ENCODE results near the gene FAM3D.

Gene FAM3D

DNA sequence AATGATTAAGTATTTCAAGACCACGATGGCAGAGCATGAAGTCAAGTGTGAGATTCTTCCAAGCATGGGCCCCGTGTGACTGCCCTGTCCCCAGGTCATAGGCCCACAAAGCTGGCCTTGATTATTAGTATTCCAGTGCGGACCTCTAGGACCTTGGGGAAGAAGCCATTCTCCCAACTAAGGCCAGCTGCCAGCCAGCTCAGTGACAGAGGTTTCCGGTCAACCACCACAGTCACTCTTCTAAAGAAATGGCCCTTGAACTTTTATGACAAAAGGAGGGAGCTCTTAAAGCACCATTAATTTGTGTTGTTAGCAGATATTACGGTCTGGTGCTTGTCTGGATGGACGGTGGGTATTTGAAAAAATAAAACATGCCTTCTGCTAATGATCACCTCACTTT is 28.0 kb downstream of the FAM3D start:
- no peaks in the 10 kb centered on the region for H3K9me3 ChIP-seq (ENCODE audit: control insufficient read depth, insufficient read depth, low read length)
- WGBS (ENCODE audit: insufficient coverage, insufficient read length), result no CpG with 5 or more reads among the region's 6 CpGs
- no peak for DNase-seq (ENCODE audit: low read depth, low spot score)
- H3K27me3 ChIP-seq (ENCODE audit: control insufficient read depth, insufficient read depth, low read length), result peaks cover 24% of the 10 kb centered on the region
- H3K4me1 ChIP-seq (ENCODE audit: control insufficient read depth, insufficient read depth, low read length), result no peaks in the 10 kb centered on the region
- no peak overlapping the region for H3K27ac ChIP-seq (ENCODE audit: low read length)
- H3K36me3 ChIP-seq (ENCODE audit: control insufficient read depth, insufficient read depth, low read length), result no peaks in the 10 kb centered on the region
- no peak overlapping the region for H3K4me3 ChIP-seq (ENCODE audit: low read length)

DNA sequence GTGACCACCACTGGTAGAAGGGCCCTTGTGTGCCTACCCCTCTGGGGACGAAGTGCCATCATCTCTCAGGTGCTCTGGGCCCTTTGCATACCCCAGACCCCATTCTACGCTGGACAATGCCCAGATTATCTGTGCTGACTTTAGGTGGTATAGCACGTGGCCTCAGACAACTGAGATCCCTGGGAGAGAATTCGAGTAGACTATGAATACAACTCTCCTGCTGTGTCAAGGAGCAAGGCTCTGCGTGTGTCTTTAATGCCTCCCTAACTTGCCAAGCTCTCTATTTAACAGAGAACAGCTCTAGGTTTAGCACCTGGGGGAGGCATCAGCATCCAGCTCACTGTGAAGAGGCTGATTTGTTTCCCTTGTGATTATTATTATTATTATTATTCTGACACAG is 29.1 kb downstream of the FAM3D start:
- WGBS (ENCODE audit: insufficient coverage, insufficient read length), result no CpG with 5 or more reads among the region's 5 CpGs
- H3K4me3 ChIP-seq (ENCODE audit: low read length), result no peak overlapping the region
- no peak overlapping the region for H3K27ac ChIP-seq (ENCODE audit: low read length)
- no peaks in the 10 kb centered on the region for H3K4me1 ChIP-seq (ENCODE audit: control insufficient read depth, insufficient read depth, low read length)
- H3K9me3 ChIP-seq (ENCODE audit: control insufficient read depth, insufficient read depth, low read length), result no peaks in the 10 kb centered on the region
- H3K27me3 ChIP-seq (ENCODE audit: control insufficient read depth, insufficient read depth, low read length), result peaks cover 24% of the 10 kb centered on the region
- DNase-seq (ENCODE audit: low read depth, low spot score), result no peak
- H3K36me3 ChIP-seq (ENCODE audit: control insufficient read depth, insufficient read depth, low read length), result no peaks in the 10 kb centered on the region

DNA sequence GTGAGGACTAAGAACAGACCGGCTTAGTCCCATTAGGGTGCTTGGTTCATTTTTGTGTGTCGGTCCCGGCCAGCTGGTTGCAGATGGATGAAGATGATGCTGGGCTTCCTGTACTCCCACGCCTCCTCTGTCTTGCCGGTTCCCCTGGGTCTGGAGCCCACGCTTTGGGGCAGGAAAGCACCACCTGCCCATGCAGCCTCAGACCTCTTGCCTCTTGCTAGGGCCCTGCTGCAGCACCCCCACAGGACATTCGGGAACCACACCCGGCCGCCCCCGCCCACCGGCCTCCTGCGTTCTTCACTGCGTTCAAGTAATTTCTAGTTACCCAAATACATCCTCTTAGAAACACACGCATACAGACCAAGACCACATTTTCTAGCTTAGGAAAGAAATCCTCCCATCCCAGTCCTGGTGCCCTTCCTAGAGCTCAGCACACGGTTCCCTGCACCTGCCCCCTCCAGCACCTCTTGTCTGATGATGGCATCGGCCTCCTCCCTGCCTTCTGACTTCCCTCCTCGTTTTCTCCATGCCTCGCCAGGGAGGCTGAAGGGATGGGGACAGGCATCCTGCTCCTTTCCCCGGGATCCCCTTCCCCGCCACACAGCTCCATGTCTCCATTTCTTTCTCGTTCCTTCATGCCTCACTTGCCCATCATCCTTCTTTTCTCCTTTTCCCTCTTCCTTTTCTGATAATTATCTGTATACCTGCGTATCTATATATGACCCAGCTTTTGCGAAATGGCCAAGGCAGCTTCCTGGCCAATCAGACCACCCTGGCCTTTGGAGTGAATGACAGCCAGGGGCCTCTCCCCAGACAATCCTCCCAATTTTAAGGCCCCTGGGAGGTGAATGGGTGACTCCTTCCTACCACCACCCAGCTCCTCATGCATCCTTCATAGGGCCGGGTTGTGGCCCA is 30.9 kb downstream of the FAM3D start:
- Histone ChIP-seq H3K27ac (ENCODE audit: low read length) (no peak overlapping the region), H3K36me3 (ENCODE audit: control insufficient read depth, insufficient read depth, low read length) (no peaks in the 10 kb centered on the region), H3K9me3 (ENCODE audit: control insufficient read depth, insufficient read depth, low read length) (no peaks in the 10 kb centered on the region), H3K4me3 (ENCODE audit: low read length) (no peak overlapping the region), H3K4me1 (ENCODE audit: control insufficient read depth, insufficient read depth, low read length) (no peaks in the 10 kb centered on the region), H3K27me3 (ENCODE audit: control insufficient read depth, insufficient read depth, low read length) (peaks cover 24% of the 10 kb centered on the region)
- no peak for DNase-seq (ENCODE audit: low read depth, low spot score)
- no CpG with 5 or more reads among the region's 24 CpGs for WGBS (ENCODE audit: insufficient coverage, insufficient read length)

DNA sequence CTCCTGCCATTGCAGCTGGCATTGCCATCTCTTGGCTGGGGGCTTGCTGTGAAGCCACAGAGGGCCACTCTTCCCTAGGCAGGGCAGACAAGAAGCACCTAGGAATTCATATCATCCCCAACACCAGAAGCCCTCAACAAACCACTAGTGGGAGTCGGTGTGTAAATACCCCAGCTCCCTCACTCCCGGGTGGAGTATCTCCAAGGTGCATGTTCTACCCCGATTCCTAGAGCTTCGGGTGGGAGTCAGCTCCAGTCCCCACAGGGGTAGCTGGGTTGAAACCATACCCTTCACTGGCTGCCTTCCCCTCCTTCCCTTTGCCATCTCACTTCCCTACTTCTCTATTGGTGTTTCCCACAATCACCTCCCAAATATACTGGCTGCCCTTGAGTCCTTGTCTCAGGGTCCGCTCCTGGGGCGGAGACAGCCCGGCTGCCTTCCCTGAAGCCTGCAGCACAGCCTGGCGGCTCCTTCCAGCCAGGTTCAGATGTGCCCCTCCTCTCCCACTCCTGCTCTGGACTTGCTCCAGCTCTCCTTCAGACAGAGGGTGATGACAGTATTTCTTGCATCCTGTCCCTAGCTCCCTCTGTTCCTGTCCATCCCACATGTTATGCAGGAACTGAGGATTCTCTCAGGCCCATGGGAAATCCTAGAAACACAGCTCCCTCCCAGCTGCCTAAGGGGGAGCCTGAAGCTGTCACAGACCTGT is 33.3 kb downstream of the FAM3D start:
- H3K27me3 ChIP-seq (ENCODE audit: control insufficient read depth, insufficient read depth, low read length), result peaks cover 16% of the 10 kb centered on the region; the same call in 1 of the 2 replicates
- no peak overlapping the region for H3K27ac ChIP-seq (ENCODE audit: low read length)
- H3K4me1 ChIP-seq (ENCODE audit: control insufficient read depth, insufficient read depth, low read length), result no peaks in the 10 kb centered on the region
- WGBS (ENCODE audit: insufficient coverage, insufficient read length), result no CpG with 5 or more reads among the region's 8 CpGs
- H3K36me3 ChIP-seq (ENCODE audit: control insufficient read depth, insufficient read depth, low read length), result no peaks in the 10 kb centered on the region
- no peak overlapping the region for H3K4me3 ChIP-seq (ENCODE audit: low read length)
- no peak for DNase-seq (ENCODE audit: low read depth, low spot score)
- H3K9me3 ChIP-seq (ENCODE audit: control insufficient read depth, insufficient read depth, low read length), result no peaks in the 10 kb centered on the region

DNA sequence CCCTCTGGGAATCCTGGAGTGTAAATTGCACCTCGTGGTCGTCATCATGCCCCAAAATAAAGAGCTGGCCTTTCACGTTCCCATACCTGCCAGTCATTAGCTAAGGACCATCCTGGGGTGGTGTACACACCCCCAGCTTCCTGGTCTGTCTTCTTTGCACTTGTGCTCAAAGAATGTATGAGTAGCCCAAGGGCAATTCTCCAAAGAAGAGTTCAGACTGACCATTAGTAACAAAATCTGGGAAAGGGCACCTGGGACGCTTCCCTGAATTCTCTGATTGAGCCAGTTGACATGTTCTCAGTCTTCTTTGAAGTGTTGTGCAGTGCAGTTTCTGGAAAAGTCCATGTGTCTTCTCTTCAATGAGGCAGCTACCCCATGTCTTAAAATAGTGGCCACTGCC is 34.8 kb downstream of the FAM3D start:
- no peak overlapping the region for H3K27ac ChIP-seq (ENCODE audit: low read length)
- no peaks in the 10 kb centered on the region for H3K4me1 ChIP-seq (ENCODE audit: control insufficient read depth, insufficient read depth, low read length)
- H3K36me3 ChIP-seq (ENCODE audit: control insufficient read depth, insufficient read depth, low read length), result no peaks in the 10 kb centered on the region
- no CpG with 5 or more reads among the region's 4 CpGs for WGBS (ENCODE audit: insufficient coverage, insufficient read length)
- no peak for DNase-seq (ENCODE audit: low read depth, low spot score)
- H3K4me3 ChIP-seq (ENCODE audit: low read length), result no peak overlapping the region
- no peaks in the 10 kb centered on the region for H3K9me3 ChIP-seq (ENCODE audit: control insufficient read depth, insufficient read depth, low read length)
- H3K27me3 ChIP-seq (ENCODE audit: control insufficient read depth, insufficient read depth, low read length), result peaks cover 11% of the 10 kb centered on the region; the same call in 1 of the 2 replicates

DNA sequence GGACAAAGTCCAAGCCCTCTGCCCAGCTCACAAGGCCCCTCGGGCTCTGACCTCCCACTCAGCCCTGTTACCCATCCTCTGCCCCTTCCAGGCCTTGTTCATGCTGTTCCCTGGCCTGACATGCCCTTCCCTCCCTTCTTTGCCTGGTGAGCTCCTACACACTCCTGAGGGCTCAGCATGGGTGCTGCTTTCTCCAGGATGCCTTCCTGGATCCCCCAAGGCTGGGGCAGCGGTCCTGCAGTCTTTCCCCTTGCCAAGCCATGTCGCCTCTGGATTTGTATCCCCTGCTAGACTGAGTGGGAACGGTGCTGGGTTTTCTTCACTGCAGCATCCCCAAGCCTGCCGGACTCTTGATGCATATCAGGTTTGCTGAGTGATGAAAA is 35.9 kb downstream of the FAM3D start:
- H3K4me1 ChIP-seq (ENCODE audit: control insufficient read depth, insufficient read depth, low read length), result no peaks in the 10 kb centered on the region
- no CpG with 5 or more reads among the region's 5 CpGs for WGBS (ENCODE audit: insufficient coverage, insufficient read length)
- no peak for DNase-seq (ENCODE audit: low read depth, low spot score)
- no peaks in the 10 kb centered on the region for H3K36me3 ChIP-seq (ENCODE audit: control insufficient read depth, insufficient read depth, low read length)
- H3K27ac ChIP-seq (ENCODE audit: low read length), result no peak overlapping the region
- H3K9me3 ChIP-seq (ENCODE audit: control insufficient read depth, insufficient read depth, low read length), result no peaks in the 10 kb centered on the region
- H3K27me3 ChIP-seq (ENCODE audit: control insufficient read depth, insufficient read depth, low read length), result peaks cover 2% of the 10 kb centered on the region; the same call in 1 of the 2 replicates
- no peak overlapping the region for H3K4me3 ChIP-seq (ENCODE audit: low read length)

DNA sequence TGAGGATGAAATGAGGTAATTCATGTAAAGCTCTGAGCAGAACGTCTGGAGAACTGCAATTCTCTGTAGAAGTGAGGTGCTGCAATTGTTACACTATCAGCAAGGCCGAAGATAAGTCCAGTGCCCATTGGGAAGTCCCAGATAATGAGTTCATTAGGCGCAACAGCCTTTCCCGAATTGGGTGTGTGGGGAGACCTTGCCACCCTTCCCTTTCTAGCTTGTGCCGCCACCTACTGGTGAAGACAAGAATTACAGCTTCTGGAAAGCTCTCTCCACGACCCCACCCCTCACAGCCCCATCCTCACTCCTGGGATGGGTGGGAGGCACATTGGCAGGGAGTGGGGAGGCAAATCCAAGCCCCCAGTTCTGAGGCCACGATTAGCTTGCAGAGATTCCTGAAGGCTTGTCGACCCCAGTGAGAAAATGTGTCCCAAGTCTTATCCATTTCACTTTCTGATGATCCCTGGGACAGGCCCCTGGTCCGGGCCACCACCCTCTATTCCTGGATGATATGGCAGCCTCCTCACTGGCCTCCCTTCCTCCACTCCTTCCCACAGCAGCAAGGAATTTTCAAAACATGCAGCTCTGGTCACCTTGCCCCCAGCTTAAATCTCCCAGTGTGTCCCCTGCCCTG is 36.4 kb downstream of the FAM3D start:
- no peak overlapping the region for H3K27ac ChIP-seq (ENCODE audit: low read length)
- H3K4me1 ChIP-seq (ENCODE audit: control insufficient read depth, insufficient read depth, low read length), result no peaks in the 10 kb centered on the region
- no peaks in the 10 kb centered on the region for H3K9me3 ChIP-seq (ENCODE audit: control insufficient read depth, insufficient read depth, low read length)
- no peak overlapping the region for H3K4me3 ChIP-seq (ENCODE audit: low read length)
- 0 out of 2 replicates have a peak, but pooled peaks cover under 1% of the 10 kb centered on the region for H3K27me3 ChIP-seq (ENCODE audit: control insufficient read depth, insufficient read depth, low read length)
- DNase-seq (ENCODE audit: low read depth, low spot score), result peak; percentile 67
- no CpG with 5 or more reads among the region's 9 CpGs for WGBS (ENCODE audit: insufficient coverage, insufficient read length)
- no peaks in the 10 kb centered on the region for H3K36me3 ChIP-seq (ENCODE audit: control insufficient read depth, insufficient read depth, low read length)

DNA sequence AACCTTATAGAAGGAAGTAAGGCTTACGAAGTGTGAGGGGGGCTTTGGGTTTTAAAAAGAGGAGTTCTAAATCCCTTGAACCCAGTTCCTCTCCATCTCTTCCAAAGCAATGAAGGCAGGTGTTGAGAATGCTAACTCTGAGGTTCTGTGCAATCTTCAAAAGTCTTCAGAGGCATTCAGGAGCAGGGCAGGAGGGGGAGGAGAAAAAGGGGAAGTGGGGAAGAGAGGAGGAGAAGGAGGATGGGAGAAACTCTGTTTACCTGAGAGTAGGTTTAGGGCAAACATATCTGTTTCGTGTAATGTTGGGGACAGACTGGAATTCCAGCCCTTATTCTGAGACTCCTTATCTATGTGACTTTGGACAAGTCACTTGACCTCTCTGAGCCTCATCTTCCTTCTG is 36.9 kb downstream of the FAM3D start:
- Histone ChIP-seq H3K4me3 (ENCODE audit: low read length) (no peak overlapping the region), H3K9me3 (ENCODE audit: control insufficient read depth, insufficient read depth, low read length) (no peaks in the 10 kb centered on the region), H3K4me1 (ENCODE audit: control insufficient read depth, insufficient read depth, low read length) (no peaks in the 10 kb centered on the region), H3K27ac (ENCODE audit: low read length) (no peak overlapping the region), H3K36me3 (ENCODE audit: control insufficient read depth, insufficient read depth, low read length) (no peaks in the 10 kb centered on the region), H3K27me3 (ENCODE audit: control insufficient read depth, insufficient read depth, low read length) (no peaks in the 10 kb centered on the region)
- WGBS (ENCODE audit: insufficient coverage, insufficient read length), result no CpG with 5 or more reads among the region's 2 CpGs
- no peak for DNase-seq (ENCODE audit: low read depth, low spot score)

DNA sequence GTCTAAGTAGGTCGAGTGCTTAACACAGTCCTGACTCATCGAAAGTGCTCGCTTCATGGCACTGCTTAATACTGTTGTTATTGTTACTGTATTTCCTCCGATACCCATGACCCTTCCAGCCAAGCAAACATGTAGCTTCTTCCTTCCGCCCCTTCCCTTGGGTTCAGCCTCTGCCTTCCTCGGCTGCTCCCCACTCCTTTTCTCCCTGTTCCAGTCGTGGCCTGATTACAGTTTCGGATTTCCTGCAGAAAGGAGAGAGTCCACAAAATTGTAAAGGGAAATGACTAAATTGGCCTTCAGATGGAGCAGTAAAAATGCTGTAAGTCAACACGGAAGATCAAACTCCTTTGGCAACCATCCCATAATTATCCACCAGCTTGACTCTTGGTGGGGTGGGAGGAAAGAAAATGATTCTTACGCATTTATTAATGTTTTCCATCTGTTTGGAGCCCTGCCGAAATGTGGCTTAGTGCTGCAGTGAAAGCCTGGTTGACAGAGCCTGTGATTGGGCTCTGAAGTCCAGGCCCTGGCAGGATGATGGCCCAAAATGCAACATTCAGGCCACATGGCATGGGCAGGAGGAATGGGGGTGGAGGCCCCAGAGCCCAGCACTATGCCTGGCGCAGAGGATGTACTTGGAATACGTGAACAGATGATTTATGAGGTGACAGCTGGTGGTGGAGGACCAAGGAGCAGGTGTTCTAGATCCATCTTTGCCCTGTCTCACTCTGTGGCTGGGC is 37.6 kb downstream of the FAM3D start:
- H3K27me3 ChIP-seq (ENCODE audit: control insufficient read depth, insufficient read depth, low read length), result no peaks in the 10 kb centered on the region
- no peak for DNase-seq (ENCODE audit: low read depth, low spot score)
- no peak overlapping the region for H3K27ac ChIP-seq (ENCODE audit: low read length)
- H3K9me3 ChIP-seq (ENCODE audit: control insufficient read depth, insufficient read depth, low read length), result no peaks in the 10 kb centered on the region
- whole genome bisulfite sequencing (ENCODE audit: insufficient coverage, insufficient read length), result no CpG with 5 or more reads among the region's 13 CpGs
- H3K4me3 ChIP-seq (ENCODE audit: low read length), result no peak overlapping the region
- H3K4me1 ChIP-seq (ENCODE audit: control insufficient read depth, insufficient read depth, low read length), result no peaks in the 10 kb centered on the region
- H3K36me3 ChIP-seq (ENCODE audit: control insufficient read depth, insufficient read depth, low read length), result no peaks in the 10 kb centered on the region

DNA sequence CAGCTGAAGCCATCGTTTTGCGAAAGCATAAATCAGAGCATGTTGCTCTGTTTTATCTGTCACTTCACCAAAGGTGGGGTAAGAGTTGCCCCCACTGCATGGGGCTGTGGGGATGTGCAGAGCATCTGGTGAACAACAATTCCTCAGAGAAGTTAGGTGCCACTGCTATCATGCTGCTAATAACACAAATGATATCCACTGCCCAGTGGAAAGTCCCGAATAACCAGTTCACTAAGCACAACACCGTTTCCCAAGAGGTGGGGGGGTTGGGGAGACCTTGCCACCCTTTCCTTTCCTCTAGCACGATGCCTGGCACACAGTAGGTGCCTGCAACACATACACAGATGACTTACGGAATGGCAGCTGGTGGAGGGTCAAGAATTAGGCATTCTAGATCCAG is 38.6 kb downstream of the FAM3D start:
- Histone ChIP-seq H3K27me3 (ENCODE audit: control insufficient read depth, insufficient read depth, low read length) (no peaks in the 10 kb centered on the region), H3K36me3 (ENCODE audit: control insufficient read depth, insufficient read depth, low read length) (no peaks in the 10 kb centered on the region), H3K4me1 (ENCODE audit: control insufficient read depth, insufficient read depth, low read length) (no peaks in the 10 kb centered on the region), H3K9me3 (ENCODE audit: control insufficient read depth, insufficient read depth, low read length) (no peaks in the 10 kb centered on the region), H3K27ac (ENCODE audit: low read length) (no peak overlapping the region), H3K4me3 (ENCODE audit: low read length) (no peak overlapping the region)
- no peak for DNase-seq (ENCODE audit: low read depth, low spot score)
- no CpG with 5 or more reads among the region's 6 CpGs for WGBS (ENCODE audit: insufficient coverage, insufficient read length)
